Measurements from ENCODE around the gene USF3. TPM values are rescaled to one million over a fixed set of nuclear protein-coding genes. Genes with fewer than 3 reads are reported as not detected.

USF3 gene
- total RNA-seq, 1 donor from 2014 or later, result 20.8 TPM

DNA sequence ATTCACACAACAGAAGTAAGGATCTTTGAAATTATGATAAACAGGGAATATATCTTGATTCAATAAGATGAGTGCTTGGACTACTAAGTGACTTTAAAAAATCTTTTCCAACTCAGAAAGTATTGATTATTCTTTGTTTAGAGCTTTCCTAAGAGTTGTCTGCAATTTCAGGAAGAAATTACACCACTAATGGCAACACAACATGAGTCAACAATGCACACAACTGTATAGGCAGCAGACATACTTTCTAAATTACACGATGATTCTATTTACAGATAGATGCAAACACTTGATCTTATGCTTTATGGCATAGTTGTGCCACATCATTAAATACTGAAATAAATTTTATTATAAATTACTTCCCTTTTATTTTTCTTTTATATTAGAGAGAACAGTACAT lies 45.2 kb upstream of the USF3 start:
- no peaks in the 10 kb centered on the region for H3K9me3 Mint-ChIP-seq
- H3K27me3 Mint-ChIP-seq, result no peaks in the 10 kb centered on the region
- H3K4me3 Mint-ChIP-seq, result no peak overlapping the region
- H3K36me3 Mint-ChIP-seq, result peaks cover 4% of the 10 kb centered on the region
- DNase-seq (ENCODE audit: extremely low spot score, unreplicated experiment), result no peak
- H3K27ac Mint-ChIP-seq, result no peak overlapping the region
- TF ChIP-seq, protein P1, sequence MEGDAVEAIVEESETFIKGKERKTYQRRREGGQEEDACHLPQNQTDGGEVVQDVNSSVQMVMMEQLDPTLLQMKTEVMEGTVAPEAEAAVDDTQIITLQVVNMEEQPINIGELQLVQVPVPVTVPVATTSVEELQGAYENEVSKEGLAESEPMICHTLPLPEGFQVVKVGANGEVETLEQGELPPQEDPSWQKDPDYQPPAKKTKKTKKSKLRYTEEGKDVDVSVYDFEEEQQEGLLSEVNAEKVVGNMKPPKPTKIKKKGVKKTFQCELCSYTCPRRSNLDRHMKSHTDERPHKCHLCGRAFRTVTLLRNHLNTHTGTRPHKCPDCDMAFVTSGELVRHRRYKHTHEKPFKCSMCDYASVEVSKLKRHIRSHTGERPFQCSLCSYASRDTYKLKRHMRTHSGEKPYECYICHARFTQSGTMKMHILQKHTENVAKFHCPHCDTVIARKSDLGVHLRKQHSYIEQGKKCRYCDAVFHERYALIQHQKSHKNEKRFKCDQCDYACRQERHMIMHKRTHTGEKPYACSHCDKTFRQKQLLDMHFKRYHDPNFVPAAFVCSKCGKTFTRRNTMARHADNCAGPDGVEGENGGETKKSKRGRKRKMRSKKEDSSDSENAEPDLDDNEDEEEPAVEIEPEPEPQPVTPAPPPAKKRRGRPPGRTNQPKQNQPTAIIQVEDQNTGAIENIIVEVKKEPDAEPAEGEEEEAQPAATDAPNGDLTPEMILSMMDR (conservative IDR thresholded peaks at IDR 0.05), result no peak
- peaks cover 43% of the 10 kb centered on the region for H3K4me1 Mint-ChIP-seq (ENCODE audit: unreplicated experiment)

GRCh38 chr3:113741086-113741485 lies 44.6 kb upstream of the USF3 start:
- H3K4me1 Mint-ChIP-seq (ENCODE audit: unreplicated experiment), result peaks cover 47% of the 10 kb centered on the region
- no peak for DNase-seq (ENCODE audit: extremely low spot score, unreplicated experiment)
- TF ChIP-seq, protein P1 (conservative IDR thresholded peaks at IDR 0.05), result no peak
- peaks cover 4% of the 10 kb centered on the region for H3K36me3 Mint-ChIP-seq
- H3K27me3 Mint-ChIP-seq, result no peaks in the 10 kb centered on the region
- no peak overlapping the region for H3K4me3 Mint-ChIP-seq
- H3K9me3 Mint-ChIP-seq, result no peaks in the 10 kb centered on the region
- no peak overlapping the region for H3K27ac Mint-ChIP-seq

- H3K27ac Mint-ChIP-seq, result peak overlapping the region; percentile 54
- H3K4me1 Mint-ChIP-seq (ENCODE audit: unreplicated experiment), result peaks cover 35% of the 10 kb centered on the region
- H3K9me3 Mint-ChIP-seq, result no peaks in the 10 kb centered on the region
- no peak overlapping the region for H3K4me3 Mint-ChIP-seq
- H3K36me3 Mint-ChIP-seq, result no peaks in the 10 kb centered on the region
- no peak for DNase-seq (ENCODE audit: extremely low spot score, unreplicated experiment)
- H3K27me3 Mint-ChIP-seq, result no peaks in the 10 kb centered on the region
- TF ChIP-seq, protein P1 (conservative IDR thresholded peaks at IDR 0.05), result peak; percentile 82
These were observed 40.2 kb upstream of the USF3 start for GRCh38 chr3:113736548-113737089.

DNA sequence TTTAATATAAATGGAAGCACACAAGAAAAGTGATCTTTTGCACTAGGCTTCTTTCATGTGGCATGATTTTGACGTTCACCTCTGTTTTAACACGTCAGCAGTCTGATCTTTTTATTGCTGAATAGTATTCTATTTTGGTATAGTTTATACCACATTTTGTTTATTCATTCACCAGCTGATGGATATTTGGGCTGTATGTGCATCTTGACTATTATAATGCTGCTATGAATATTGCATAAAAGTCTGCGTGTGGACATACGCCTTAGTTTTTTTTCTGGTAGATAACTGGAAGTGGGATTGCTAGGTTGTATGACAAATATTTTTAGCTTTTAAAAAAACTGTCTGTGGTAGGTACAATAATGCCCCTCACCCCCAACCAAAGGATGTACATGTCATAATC lies 35.3 kb upstream of the USF3 start:
- Mint-ChIP-seq H3K9me3 (no peaks in the 10 kb centered on the region), H3K4me1 (ENCODE audit: unreplicated experiment) (peaks cover 10% of the 10 kb centered on the region), H3K4me3 (no peak overlapping the region), H3K36me3 (peaks cover 13% of the 10 kb centered on the region), H3K27me3 (no peaks in the 10 kb centered on the region), H3K27ac (no peak overlapping the region)
- TF ChIP-seq, protein P1 (conservative IDR thresholded peaks at IDR 0.05), result no peak
- DNase-seq (ENCODE audit: extremely low spot score, unreplicated experiment), result no peak

- DNase-seq (ENCODE audit: extremely low spot score, unreplicated experiment), result no peak
- H3K4me3 Mint-ChIP-seq, result no peak overlapping the region
- TF ChIP-seq, protein P1 (conservative IDR thresholded peaks at IDR 0.05), result no peak
- no peaks in the 10 kb centered on the region for H3K9me3 Mint-ChIP-seq
- H3K36me3 Mint-ChIP-seq, result peaks cover 13% of the 10 kb centered on the region
- peaks cover 5% of the 10 kb centered on the region for H3K4me1 Mint-ChIP-seq (ENCODE audit: unreplicated experiment)
- no peaks in the 10 kb centered on the region for H3K27me3 Mint-ChIP-seq
- H3K27ac Mint-ChIP-seq, result no peak overlapping the region
These were observed 34.1 kb upstream of the USF3 start for GRCh38 chr3:113730550-113730949.

DNA sequence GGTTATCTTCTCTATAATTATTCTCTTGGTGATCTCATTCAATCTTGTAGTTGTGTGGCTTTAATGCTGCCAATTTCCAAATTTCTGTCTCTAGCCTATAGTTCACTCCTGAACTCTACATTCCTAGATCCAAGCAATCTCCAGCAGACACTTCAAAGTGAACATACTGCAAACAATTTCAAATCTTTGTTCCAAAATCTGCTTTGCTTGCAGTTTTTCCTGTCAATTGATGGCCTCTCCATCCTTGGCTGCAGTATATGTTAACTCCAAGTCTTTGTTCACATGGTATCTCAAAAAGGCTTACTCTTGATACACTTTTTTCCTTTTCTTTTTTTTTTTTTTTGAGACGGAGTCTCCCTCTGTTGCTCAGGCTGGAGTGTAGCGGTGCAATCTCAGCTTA lies 32.2 kb upstream of the USF3 start:
- DNase-seq (ENCODE audit: extremely low spot score, unreplicated experiment), result no peak
- TF ChIP-seq, protein P1 (conservative IDR thresholded peaks at IDR 0.05), result no peak
- no peak overlapping the region for H3K27ac Mint-ChIP-seq
- H3K27me3 Mint-ChIP-seq, result no peaks in the 10 kb centered on the region
- H3K4me1 Mint-ChIP-seq (ENCODE audit: unreplicated experiment), result no peaks in the 10 kb centered on the region
- no peaks in the 10 kb centered on the region for H3K9me3 Mint-ChIP-seq
- no peak overlapping the region for H3K4me3 Mint-ChIP-seq
- peaks cover 17% of the 10 kb centered on the region for H3K36me3 Mint-ChIP-seq
